ENCODE measurements around the gene BATF3.
"Not testable (repeated sequence)": the region's sequence is repeated elsewhere in the genome, so short reads cannot be mapped to it uniquely, and the experiment has no call there.

Gene BATF3

DNA sequence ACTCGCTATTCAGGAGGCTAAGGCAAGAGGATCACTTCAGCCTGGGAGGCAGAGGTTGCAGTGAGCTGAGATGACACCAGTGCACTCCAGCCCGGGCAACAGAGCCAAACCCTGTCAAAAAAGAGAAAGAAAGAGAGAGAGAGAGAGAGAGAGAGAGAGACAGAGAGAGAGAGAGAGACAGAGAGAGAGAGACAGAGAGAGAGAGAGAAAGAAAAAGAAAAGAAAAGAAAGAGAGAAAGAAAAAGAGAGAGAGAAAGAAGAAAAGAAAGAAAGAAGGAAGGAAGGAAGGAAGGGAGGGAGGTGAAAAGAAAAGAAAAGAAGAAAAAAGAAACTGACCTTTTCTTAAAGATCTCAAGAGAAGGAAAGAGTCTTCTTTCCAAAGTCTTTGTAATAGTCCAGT, 60.1 kb downstream of the BATF3 start:
- not testable (repeated sequence) for H3K9ac ChIP-seq (ENCODE audit: low read length in 5 of 5); H3K36me3 ChIP-seq (ENCODE audit: control insufficient read depth in 5 of 5, insufficient read depth in 5 of 5, low read length in 5 of 5); H3K9me3 ChIP-seq (ENCODE audit: control insufficient read depth in 5 of 5, low read length in 5 of 5); H3K4me3 ChIP-seq (ENCODE audit: low read depth in 1 of 5, low read length in 5 of 5); H3K27ac ChIP-seq (ENCODE audit: low read depth, low read length); H3K27me3 ChIP-seq (ENCODE audit: control insufficient read depth in 5 of 5, insufficient read depth in 4 of 5, low read length in 5 of 5)
- peaks cover 10 to 50% (median 31%) of the 10 kb centered on the region in 5 donors for H3K4me1 ChIP-seq (ENCODE audit: control insufficient read depth in 5 of 5, insufficient read depth in 5 of 5, low read length in 5 of 5)

DNA sequence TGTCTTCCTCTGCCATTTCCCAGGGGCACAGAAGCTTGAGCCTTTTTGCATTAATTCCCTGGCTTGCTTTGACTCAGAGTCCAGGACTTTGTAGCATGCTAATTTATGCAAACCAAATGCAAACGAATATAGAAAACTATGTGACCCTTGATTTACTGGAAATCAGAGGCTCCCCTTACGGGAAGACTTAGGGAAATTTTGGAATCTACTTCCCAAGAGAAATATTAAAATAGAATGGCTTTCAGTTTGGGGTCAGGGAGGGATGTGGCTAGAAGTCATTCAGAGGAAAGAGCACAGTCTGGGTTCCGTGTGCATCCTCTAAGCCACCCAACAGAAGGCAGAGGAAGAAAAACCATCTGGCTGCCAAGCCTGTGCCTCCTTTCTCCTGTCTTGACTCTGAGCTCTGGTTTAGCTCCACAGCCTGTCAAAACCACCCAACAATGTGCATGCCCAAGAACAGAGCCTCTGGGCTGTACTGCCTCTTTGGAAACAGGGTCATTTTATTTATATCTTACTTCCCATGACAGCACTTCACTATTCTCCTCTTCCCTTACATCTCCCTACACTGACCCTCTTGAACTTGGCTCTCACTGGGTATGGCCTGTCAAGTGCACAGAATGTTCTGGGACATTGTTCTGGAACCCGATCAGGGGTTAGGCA, 61.0 kb downstream of the BATF3 start:
- H3K27me3 ChIP-seq (ENCODE audit: control insufficient read depth in 5 of 5, insufficient read depth in 4 of 5, low read length in 5 of 5) = peaks cover 0 to under 1% (median 0%) of the 10 kb centered on the region in 5 donors
- no peak overlapping the region for H3K27ac ChIP-seq (ENCODE audit: low read depth, low read length)
- H3K36me3 ChIP-seq (ENCODE audit: control insufficient read depth in 5 of 5, insufficient read depth in 5 of 5, low read length in 5 of 5) = no peaks in the 10 kb centered on the region
- H3K9me3 ChIP-seq (ENCODE audit: control insufficient read depth in 5 of 5, low read length in 5 of 5) = peaks cover 0 to 6% (median 0%) of the 10 kb centered on the region in 5 donors
- H3K4me3 ChIP-seq (ENCODE audit: low read depth in 1 of 5, low read length in 5 of 5) = peak overlapping the region in 3 of 5 donors; percentile 45 to 57 (median 51)
- H3K4me1 ChIP-seq (ENCODE audit: control insufficient read depth in 5 of 5, insufficient read depth in 5 of 5, low read length in 5 of 5) = peaks cover 10 to 44% (median 31%) of the 10 kb centered on the region in 5 donors
- H3K9ac ChIP-seq (ENCODE audit: low read length in 5 of 5) = no peak overlapping the region

GRCh38 chr1:212637902-212638301, 61.7 kb downstream of the BATF3 start:
- H3K4me3 ChIP-seq (ENCODE audit: low read depth in 1 of 5, low read length in 5 of 5) = peak overlapping the region in 4 of 5 donors; percentile 7 to 57 (median 48)
- peaks cover 0 to 6% (median 0%) of the 10 kb centered on the region in 5 donors for H3K9me3 ChIP-seq (ENCODE audit: control insufficient read depth in 5 of 5, low read length in 5 of 5)
- no peaks in the 10 kb centered on the region for H3K27me3 ChIP-seq (ENCODE audit: control insufficient read depth in 5 of 5, insufficient read depth in 4 of 5, low read length in 5 of 5)
- peak overlapping the region; percentile 70 for H3K27ac ChIP-seq (ENCODE audit: low read depth, low read length)
- no peaks in the 10 kb centered on the region for H3K36me3 ChIP-seq (ENCODE audit: control insufficient read depth in 5 of 5, insufficient read depth in 5 of 5, low read length in 5 of 5)
- H3K9ac ChIP-seq (ENCODE audit: low read length in 5 of 5) = peak overlapping the region in 3 of 5 donors; percentile 33 to 55 (median 43)
- H3K4me1 ChIP-seq (ENCODE audit: control insufficient read depth in 5 of 5, insufficient read depth in 5 of 5, low read length in 5 of 5) = peaks cover 10 to 44% (median 31%) of the 10 kb centered on the region in 5 donors
